Activated CD4-positive, alpha-beta memory T cell treated with anti-CD3 and anti-CD28 coated beads, Interleukin-2, amount 10 ng/mL, durations not matched to agents 7 days and 5 days (primary cell): ENCODE results near the gene IRF4. TPM values are rescaled to one million over a fixed set of nuclear protein-coding genes. Genes with fewer than 3 reads are reported as not detected.

Experiments used
- CTCF ChIA-PET: fragments of 350-600 bp; sonication (Branson Sonifier 250); formaldehyde crosslinking; loops from one replicate; lab custom pipeline; 2021; ENCODE audit warnings: antibody characterized with exemption, inconsistent platforms; lab: Charles Lee
- POLR2A ChIA-PET: fragments of 350-600 bp; sonication (Branson Sonifier 250); formaldehyde crosslinking; loops from one replicate; lab custom pipeline; 2021; ENCODE audit warnings: antibody characterized with exemption; lab: Charles Lee
- DNase-seq: peaks from one replicate; pipeline ENCODE4 v3.0.0-alpha.2; 2020
- H3K27ac Mint-ChIP-seq: one replicate; pipeline ENCODE4 v1.8.0; 2021; ENCODE audit warnings: mild to moderate bottlenecking, mixed read lengths
- H3K27me3 Mint-ChIP-seq: one replicate; pipeline ENCODE4 v1.8.0; 2021; ENCODE audit warnings: mixed read lengths
- H3K36me3 Mint-ChIP-seq: one replicate; pipeline ENCODE4 v1.8.0; 2021; ENCODE audit warnings: low read depth, mixed read lengths
- H3K4me1 Mint-ChIP-seq: one replicate; pipeline ENCODE4 v1.8.0; 2021; ENCODE audit warnings: mixed read lengths
- H3K4me3 Mint-ChIP-seq: one replicate; pipeline ENCODE4 v1.8.0; 2021; ENCODE audit warnings: mild to moderate bottlenecking, mixed read lengths
- H3K9me3 Mint-ChIP-seq: one replicate; pipeline ENCODE4 v1.8.0; 2021; ENCODE audit warnings: mixed read lengths
- total RNA-seq, 2 experiments: library from RNA; stranded (reverse); gene quantifications; one replicate each; pipeline ENCODE4 v1.2.3, GENCODE V29; 2021

IRF4 gene
- total RNA-seq, 2 experiments from 2014 or later = 171 to 178 TPM

GRCh38 chr6:348860-349396 lies 42.6 kb upstream of the IRF4 start:
- Mint-ChIP-seq H3K4me1 (peaks cover 4% of the 10 kb centered on the region), H3K36me3 (peaks cover 7% of the 10 kb centered on the region), H3K27ac (no peak overlapping the region), H3K27me3 (no peaks in the 10 kb centered on the region), H3K9me3 (no peaks in the 10 kb centered on the region), H3K4me3 (no peak overlapping the region)
- DNase-seq = no peak
- ChIA-PET CTCF (interaction anchor here (1.3 kb wide), 1 partner anchor 36 kb away, joined by 4 read pairs; no protein-coding TSS in a partner anchor), POLR2A (no interaction called here)

GRCh38 chr6:349491-349921 lies 42.0 kb upstream of the IRF4 start:
- Mint-ChIP-seq H3K27me3 (no peaks in the 10 kb centered on the region), H3K27ac (no peak overlapping the region), H3K4me1 (peaks cover 4% of the 10 kb centered on the region), H3K4me3 (no peak overlapping the region), H3K9me3 (no peaks in the 10 kb centered on the region), H3K36me3 (peaks cover 7% of the 10 kb centered on the region)
- POLR2A ChIA-PET = no interaction called here
- CTCF ChIA-PET = interaction anchor here (1.0 to 1.3 kb wide), 3 partner anchors 11 to 36 kb away, joined by 3 to 4 read pairs (median 3); no protein-coding TSS in a partner anchor
- no peak for DNase-seq

- ChIA-PET CTCF (interaction anchor here (1.0 to 1.3 kb wide), 3 partner anchors 12 to 37 kb away, joined by 3 to 4 read pairs (median 3); no protein-coding TSS in a partner anchor), POLR2A (no interaction called here)
- no peak for DNase-seq
- H3K9me3 Mint-ChIP-seq = no peaks in the 10 kb centered on the region
- no peaks in the 10 kb centered on the region for H3K27me3 Mint-ChIP-seq
- peaks cover 4% of the 10 kb centered on the region for H3K4me1 Mint-ChIP-seq
- no peak overlapping the region for H3K4me3 Mint-ChIP-seq
- no peak overlapping the region for H3K27ac Mint-ChIP-seq
- H3K36me3 Mint-ChIP-seq = peaks cover 7% of the 10 kb centered on the region
Measured at GRCh38 chr6:350371-350770, 41.2 kb upstream of the IRF4 start.

GRCh38 chr6:351011-351866 lies 40.3 kb upstream of the IRF4 start:
- no peak for DNase-seq
- Mint-ChIP-seq H3K4me1 (peaks cover 2% of the 10 kb centered on the region), H3K4me3 (no peak overlapping the region), H3K27me3 (no peaks in the 10 kb centered on the region), H3K27ac (no peak overlapping the region), H3K36me3 (peaks cover 4% of the 10 kb centered on the region), H3K9me3 (no peaks in the 10 kb centered on the region)
- ChIA-PET CTCF (interaction anchor here (1.2 to 1.3 kb wide), 2 partner anchors 29 to 242 kb away, joined by 3 read pairs; no protein-coding TSS in a partner anchor), POLR2A (no interaction called here)

GRCh38 chr6:351867-352289 lies 39.7 kb upstream of the IRF4 start:
- ChIA-PET CTCF (interaction anchor here (0.5 to 1.3 kb wide), 3 partner anchors 29 to 242 kb away, joined by 3 read pairs; no protein-coding TSS in a partner anchor), POLR2A (no interaction called here)
- no peak overlapping the region for H3K4me3 Mint-ChIP-seq
- H3K4me1 Mint-ChIP-seq = peaks cover 2% of the 10 kb centered on the region
- H3K36me3 Mint-ChIP-seq = peaks cover 4% of the 10 kb centered on the region
- H3K27ac Mint-ChIP-seq = no peak overlapping the region
- no peak for DNase-seq
- no peaks in the 10 kb centered on the region for H3K9me3 Mint-ChIP-seq
- H3K27me3 Mint-ChIP-seq = no peaks in the 10 kb centered on the region

- Mint-ChIP-seq H3K4me3 (no peak overlapping the region), H3K27me3 (no peaks in the 10 kb centered on the region), H3K9me3 (no peaks in the 10 kb centered on the region), H3K36me3 (peaks cover 4% of the 10 kb centered on the region), H3K4me1 (peaks cover 2% of the 10 kb centered on the region), H3K27ac (no peak overlapping the region)
- ChIA-PET CTCF (interaction anchor here (0.5 to 1.3 kb wide), 3 partner anchors 30 to 241 kb away, joined by 3 read pairs; no protein-coding TSS in a partner anchor), POLR2A (no interaction called here)
- no peak for DNase-seq
Measured at GRCh38 chr6:352474-352873, 39.1 kb upstream of the IRF4 start.

- peaks cover 2% of the 10 kb centered on the region for H3K4me1 Mint-ChIP-seq
- no peaks in the 10 kb centered on the region for H3K27me3 Mint-ChIP-seq
- CTCF ChIA-PET = interaction anchor here (1.3 kb wide), 1 partner anchor 30 kb away, joined by 3 read pairs; no protein-coding TSS in a partner anchor
- no peaks in the 10 kb centered on the region for H3K9me3 Mint-ChIP-seq
- DNase-seq = no peak
- H3K4me3 Mint-ChIP-seq = no peak overlapping the region
- POLR2A ChIA-PET = no interaction called here
- H3K36me3 Mint-ChIP-seq = peaks cover 4% of the 10 kb centered on the region
- H3K27ac Mint-ChIP-seq = no peak overlapping the region
Measured at GRCh38 chr6:352896-353470, 38.6 kb upstream of the IRF4 start.

GRCh38 chr6:353642-354614 lies 37.6 kb upstream of the IRF4 start:
- Mint-ChIP-seq H3K4me3 (no peak overlapping the region), H3K27me3 (no peaks in the 10 kb centered on the region), H3K9me3 (no peaks in the 10 kb centered on the region), H3K4me1 (peaks cover 2% of the 10 kb centered on the region), H3K27ac (no peak overlapping the region), H3K36me3 (no peaks in the 10 kb centered on the region)
- POLR2A ChIA-PET = no interaction called here
- CTCF ChIA-PET = no interaction called here
- DNase-seq = no peak

GRCh38 chr6:354631-355280 lies 36.8 kb upstream of the IRF4 start:
- ChIA-PET POLR2A (no interaction called here), CTCF (no interaction called here)
- Mint-ChIP-seq H3K27ac (no peak overlapping the region), H3K36me3 (no peaks in the 10 kb centered on the region), H3K4me3 (no peak overlapping the region), H3K9me3 (no peaks in the 10 kb centered on the region), H3K27me3 (no peaks in the 10 kb centered on the region), H3K4me1 (peaks cover 2% of the 10 kb centered on the region)
- no peak for DNase-seq

- POLR2A ChIA-PET = interaction anchor here (2.4 kb wide), 1 partner anchor 34 kb away, joined by 5 read pairs; no protein-coding TSS in a partner anchor
- H3K4me3 Mint-ChIP-seq = no peak overlapping the region
- H3K9me3 Mint-ChIP-seq = no peaks in the 10 kb centered on the region
- H3K27ac Mint-ChIP-seq = no peak overlapping the region
- DNase-seq = no peak
- H3K27me3 Mint-ChIP-seq = no peaks in the 10 kb centered on the region
- no peaks in the 10 kb centered on the region for H3K36me3 Mint-ChIP-seq
- H3K4me1 Mint-ChIP-seq = peaks cover 2% of the 10 kb centered on the region
- CTCF ChIA-PET = no interaction called here
Measured at GRCh38 chr6:355373-356208, 36.0 kb upstream of the IRF4 start.

- CTCF ChIA-PET = no interaction called here
Measured at GRCh38 chr6:356828-357251, 34.7 kb upstream of the IRF4 start.

More at GRCh38 chr6:356828-357251, 34.7 kb upstream of the IRF4 start:
- Mint-ChIP-seq H3K9me3 (no peaks in the 10 kb centered on the region), H3K36me3 (no peaks in the 10 kb centered on the region), H3K4me3 (no peak overlapping the region), H3K27ac (no peak overlapping the region), H3K27me3 (no peaks in the 10 kb centered on the region), H3K4me1 (peaks cover 2% of the 10 kb centered on the region)
- POLR2A ChIA-PET = interaction anchor here (2.4 kb wide), 1 partner anchor 32 kb away, joined by 5 read pairs; no protein-coding TSS in a partner anchor
- no peak for DNase-seq
